Neural cell (in vitro differentiated cells): ENCODE results near the gene PARP16.

Experiments used
- CTCF ChIP-seq: fragments of 450-650 bp; IDR thresholded peaks from 2 replicates; pipeline ENCODE4 v1.5.1; 2014; ENCODE audit warnings: antibody characterized with exemption, mild to moderate bottlenecking, moderate library complexity; ENCODE audit not compliant: poor library complexity, severe bottlenecking
- EP300 ChIP-seq: fragments of 450-650 bp; conservative IDR thresholded peaks from 2 replicates; pipeline ENCODE4 v1.6.1; 2014; ENCODE audit warnings: antibody characterized with exemption, mild to moderate bottlenecking, moderate library complexity; ENCODE audit not compliant: poor library complexity, severe bottlenecking
- EZH2 ChIP-seq: fragments of 200-600, 300-800 bp; shearing (Covaris generic), sonication (generic); IDR thresholded peaks from 2 replicates; pipeline ENCODE4 v1.6.1; 2014; ENCODE audit warnings: antibody characterized with exemption, low read length, borderline replicate concordance, mild to moderate bottlenecking; ENCODE audit not compliant: insufficient read depth, poor library complexity, severe bottlenecking
- POLR2AphosphoS5 ChIP-seq: IDR thresholded peaks from 2 replicates; pipeline ENCODE4 v1.6.1; 2012
- RAD21 ChIP-seq: fragments of 450-650 bp; conservative IDR thresholded peaks from 2 replicates; pipeline ENCODE4 v1.6.1; 2014; ENCODE audit warnings: antibody characterized with exemption, mild to moderate bottlenecking, moderate library complexity
- REST ChIP-seq: IDR thresholded peaks from 2 replicates; pipeline ENCODE4 v1.6.1; 2012; ENCODE audit warnings: borderline replicate concordance
- TAF1 ChIP-seq: IDR thresholded peaks from 2 replicates; pipeline ENCODE4 v1.6.1; 2012; ENCODE audit warnings: low read depth

- TF ChIP-seq TAF1: no peak
- TF ChIP-seq RAD21: no peak
- TF ChIP-seq CTCF: no peak
- no peak for TF ChIP-seq POLR2AphosphoS5
- TF ChIP-seq REST: no peak
- no peak for TF ChIP-seq EP300
- no peak for TF ChIP-seq EZH2
Measured at GRCh38 chr15:65213241-65213640, 73.4 kb downstream of the PARP16 start.
